Mesothelial cell of epicardium (in vitro differentiated cells): ENCODE results near the gene PPP3R1. TPM values are rescaled to one million over a fixed set of nuclear protein-coding genes. Genes with fewer than 3 reads are reported as not detected.

ENCODE experiments used
- DNase-seq, 2 experiments: peaks; one replicate each; pipeline ENCODE4 v3.0.0; 2021; ENCODE audit warnings: low spot score in 2 of 2; ENCODE audit not compliant: unreplicated experiment in 2 of 2
- H3K27ac Mint-ChIP-seq: 2 replicates; pipeline ENCODE4 v1.8.0; 2021; ENCODE audit warnings: mixed read lengths
- H3K27me3 Mint-ChIP-seq: 2 replicates; pipeline ENCODE4 v1.8.0; 2021; ENCODE audit warnings: low read depth, mixed read lengths
- H3K36me3 Mint-ChIP-seq: 2 replicates; pipeline ENCODE4 v1.8.0; 2021; ENCODE audit warnings: mixed read lengths
- H3K4me1 Mint-ChIP-seq: 2 replicates; pipeline ENCODE4 v1.8.0; 2021; ENCODE audit warnings: mixed read lengths
- H3K4me3 Mint-ChIP-seq: 2 replicates; pipeline ENCODE4 v1.8.0; 2021; ENCODE audit warnings: mild to moderate bottlenecking, moderate library complexity, mixed read lengths
- H3K9me3 Mint-ChIP-seq: 2 replicates; pipeline ENCODE4 v1.8.0; 2021; ENCODE audit warnings: mixed read lengths
- CTCF ChIP-seq: fragments of 200-600 bp; sonication (generic); IDR thresholded peaks from one replicate; pipeline ENCODE4 v1.5.0; 2021; ENCODE audit warnings: antibody characterized with exemption; ENCODE audit not compliant: unreplicated experiment
- total RNA-seq: library from RNA; stranded (reverse); gene quantifications from 3 replicates; pipeline ENCODE4 v1.2.1, GENCODE V29; 2021

Gene PPP3R1
- total RNA-seq, 1 donor from 2014 or later = 62.8 TPM

GRCh38 chr2:68223419-68223818, 28.9 kb downstream of the PPP3R1 start:
- Mint-ChIP-seq H3K27me3 (no peaks in the 10 kb centered on the region), H3K4me3 (no peak overlapping the region), H3K27ac (peak overlapping the region; percentile 34), H3K4me1 (peaks cover 41% of the 10 kb centered on the region), H3K9me3 (peaks cover 19% of the 10 kb centered on the region), H3K36me3 (peaks cover 30% of the 10 kb centered on the region)
- DNase-seq = no peak
- TF ChIP-seq CTCF = no peak

GRCh38 chr2:68222287-68222686, 30.0 kb downstream of the PPP3R1 start:
- H3K4me1 Mint-ChIP-seq = peaks cover 42% of the 10 kb centered on the region
- H3K4me3 Mint-ChIP-seq = no peak overlapping the region
- no peak for DNase-seq
- peak overlapping the region; percentile 81 for H3K27ac Mint-ChIP-seq
- peaks cover 30% of the 10 kb centered on the region for H3K36me3 Mint-ChIP-seq
- peaks cover 19% of the 10 kb centered on the region for H3K9me3 Mint-ChIP-seq
- TF ChIP-seq CTCF = no peak
- no peaks in the 10 kb centered on the region for H3K27me3 Mint-ChIP-seq

- no peak overlapping the region for H3K4me3 Mint-ChIP-seq
- no peak for TF ChIP-seq CTCF
- H3K9me3 Mint-ChIP-seq = peaks cover 19% of the 10 kb centered on the region
- H3K27me3 Mint-ChIP-seq = no peaks in the 10 kb centered on the region
- peak overlapping the region; percentile 49 for H3K27ac Mint-ChIP-seq
- peaks cover 35% of the 10 kb centered on the region for H3K36me3 Mint-ChIP-seq
- DNase-seq = no peak
- peaks cover 52% of the 10 kb centered on the region for H3K4me1 Mint-ChIP-seq
These were observed 33.9 kb downstream of the PPP3R1 start for GRCh38 chr2:68218343-68218901.

GRCh38 chr2:68217729-68218128, 34.6 kb downstream of the PPP3R1 start:
- no peak for TF ChIP-seq CTCF
- no peak for DNase-seq
- no peak overlapping the region for H3K4me3 Mint-ChIP-seq
- H3K9me3 Mint-ChIP-seq = peaks cover 19% of the 10 kb centered on the region
- H3K4me1 Mint-ChIP-seq = peaks cover 53% of the 10 kb centered on the region
- peaks cover 35% of the 10 kb centered on the region for H3K36me3 Mint-ChIP-seq
- H3K27me3 Mint-ChIP-seq = no peaks in the 10 kb centered on the region
- peak overlapping the region; percentile 52 for H3K27ac Mint-ChIP-seq

GRCh38 chr2:68216454-68217310, 35.6 kb downstream of the PPP3R1 start:
- H3K4me3 Mint-ChIP-seq = no peak overlapping the region
- peaks cover 13% of the 10 kb centered on the region for H3K9me3 Mint-ChIP-seq
- H3K36me3 Mint-ChIP-seq = peaks cover 31% of the 10 kb centered on the region
- no peak for DNase-seq
- no peaks in the 10 kb centered on the region for H3K27me3 Mint-ChIP-seq
- TF ChIP-seq CTCF = no peak
- peak overlapping the region; percentile 90 for H3K27ac Mint-ChIP-seq
- H3K4me1 Mint-ChIP-seq = peaks cover 49% of the 10 kb centered on the region
